HepG2 (cell line): ENCODE measurements around the gene FBXL13. TPM values are rescaled to one million over a fixed set of nuclear protein-coding genes. Genes with fewer than 3 reads are reported as not detected.
"Not testable (repeated sequence)": the region's sequence is repeated elsewhere in the genome, so short reads cannot be mapped to it uniquely, and the experiment has no call there.

Source experiments
- ATAC-seq: fragments of 200-7000 bp; cut with Tn5 transposase; 3 replicates; pipeline ENCODE4 v1.9.1; 2020; ENCODE audit warnings: mild to moderate bottlenecking, moderate library complexity
- BruUV-seq: library from RNA; stranded (reverse); fragments of 400-500 nt; replicated peaks from 2 replicates; lab custom pipeline; 2021; lab: Mats Ljungman, UMichigan
- CTCF ChIA-PET: fragments of 300-600 bp; formaldehyde crosslinking; extraction: SDS; loops from one replicate; lab custom pipeline; 2021; ENCODE audit warnings: low total read pairs, inconsistent platforms, low intra/inter-chr PET ratio; lab: Yijun Ruan, JAX
- POLR2A ChIA-PET: fragments of 350-600 bp; sonication (Branson Sonifier 250); formaldehyde crosslinking; loops from one replicate; lab custom pipeline; 2020; ENCODE audit warnings: antibody characterized with exemption, inconsistent platforms; lab: Yijun Ruan, JAX
- DNase-seq: peaks from one replicate; pipeline ENCODE4 v3.0.0-alpha.2; 2015; ENCODE audit warnings: low spot score
- FAIRE-seq: peaks from 3 replicates; lab custom pipeline; 2011; peaks lifted over from hg19 to GRCh38; lab: Jason Lieb, UNC
- H2AFZ ChIP-seq: one replicate; pipeline ENCODE4 v1.6.1; 2011; ENCODE audit warnings: low read length, inconsistent platforms
- H3K27ac ChIP-seq: fragments of 300-600 bp; 3 replicates; pipeline ENCODE4 v1.8.0; 2011; ENCODE audit warnings: mixed run types, mild to moderate bottlenecking, mixed read lengths, low read length, inconsistent platforms; ENCODE audit not compliant: insufficient read depth; ENCODE audit errors: extremely low read length
- H3K27me3 ChIP-seq, 2 experiments: fragments of 200-600 bp in 1 of 2; 2 replicates in 1 of 2; 3 replicates in 1 of 2; pipeline versions ENCODE4 v1.6.0 to v1.8.0; 2011; ENCODE audit warnings: low read length in 2 of 2, mild to moderate bottlenecking in 2 of 2, moderate library complexity in 2 of 2, inconsistent platforms in 1 of 2; ENCODE audit not compliant: insufficient read depth in 2 of 2, control insufficient read depth in 1 of 2
- H3K36me3 ChIP-seq, 2 experiments: fragments of 200-600 bp in 1 of 2; replicated peaks in 1 of 2; 2 replicates in 1 of 2; 3 replicates in 1 of 2; pipeline versions ENCODE4 v1.5.1 to v1.8.0; 2011; ENCODE audit warnings: low read length in 2 of 2, inconsistent platforms in 1 of 2; ENCODE audit not compliant: insufficient read depth in 2 of 2, control insufficient read depth in 1 of 2
- H3K4me1 ChIP-seq: 2 replicates; pipeline ENCODE4 v1.5.1; 2012; ENCODE audit warnings: low read length, inconsistent platforms; ENCODE audit not compliant: insufficient read depth
- H3K4me2 ChIP-seq: 2 replicates; pipeline ENCODE4 v1.6.0; 2011; ENCODE audit warnings: low read depth, low read length, inconsistent platforms
- H3K4me3 ChIP-seq, 3 experiments: fragments of 200-600 bp in 1 of 3; sonication (generic), shearing (Covaris generic) in 1 of 3; replicated peaks in 1 of 3; 2 replicates each; pipeline ENCODE4 v1.5.1; 2011 to 2016; ENCODE audit warnings: low read length in 3 of 3, inconsistent platforms in 2 of 3, low read depth in 2 of 3, mild to moderate bottlenecking in 2 of 3, control low read depth in 1 of 3, mixed read lengths in 1 of 3; ENCODE audit not compliant: insufficient read depth in 1 of 3
- H3K79me2 ChIP-seq: one replicate; pipeline ENCODE4 v1.6.1; 2011; ENCODE audit warnings: low read length, inconsistent platforms; ENCODE audit not compliant: insufficient read depth
- H3K9ac ChIP-seq: 2 replicates; pipeline ENCODE4 v1.6.0; 2011; ENCODE audit warnings: mild to moderate bottlenecking, low read depth, low read length, inconsistent platforms; ENCODE audit not compliant: insufficient read depth
- H3K9me3 ChIP-seq: 2 replicates; pipeline ENCODE4 v1.5.1; 2012; ENCODE audit warnings: mild to moderate bottlenecking, low read length
- H4K20me1 ChIP-seq: 2 replicates; pipeline ENCODE4 v1.6.0; 2011; ENCODE audit warnings: inconsistent platforms, mild to moderate bottlenecking, low read length, moderate library complexity; ENCODE audit not compliant: insufficient read depth
- ESRRA ChIP-seq: sonication (generic); formaldehyde crosslinking; IDR thresholded peaks from 2 replicates; pipeline ENCODE4 v1.5.1; 2020; ENCODE audit warnings: mild to moderate bottlenecking, low read depth, missing genetic modification reagents
- GABPA ChIP-seq, 2 experiments: IDR thresholded peaks; 2 replicates each; pipeline ENCODE4 v1.6.1; 2011 to 2016; ENCODE audit warnings: low read depth in 2 of 2, low read length in 1 of 2, missing biosample characterization in 1 of 2, missing genetic modification characterization in 1 of 2
- GATAD2A ChIP-seq: IDR thresholded peaks from 2 replicates; pipeline ENCODE4 v1.6.1; 2016
- HNF4A ChIP-seq: sonication (generic); formaldehyde crosslinking; IDR thresholded peaks from 2 replicates; pipeline ENCODE4 v1.4.0; 2020; ENCODE audit warnings: missing genetic modification reagents
- HNF4G ChIP-seq, 2 experiments: sonication (generic) in 1 of 2; formaldehyde crosslinking in 1 of 2; IDR thresholded peaks; 2 replicates each; pipeline versions ENCODE4 v1.4.0 to v1.6.1; 2011 to 2020; ENCODE audit warnings: borderline replicate concordance in 2 of 2, low read depth in 2 of 2, mild to moderate bottlenecking in 2 of 2, low read length in 1 of 2, missing genetic modification reagents in 1 of 2, moderate library complexity in 1 of 2
- KAT8 ChIP-seq: IDR thresholded peaks from 2 replicates; pipeline ENCODE4 v1.6.1; 2016; ENCODE audit warnings: missing genetic modification reagents, missing compliant biosample characterization
- MAX ChIP-seq: IDR thresholded peaks from 2 replicates; pipeline ENCODE4 v1.6.1; 2012; ENCODE audit warnings: inconsistent platforms
- MIER3 ChIP-seq: IDR thresholded peaks from 2 replicates; pipeline ENCODE4 v1.6.1; 2016; ENCODE audit warnings: missing compliant biosample characterization, borderline replicate concordance
- PITX1 ChIP-seq: sonication (generic); formaldehyde crosslinking; IDR thresholded peaks from 2 replicates; pipeline ENCODE4 v1.5.1; 2020; ENCODE audit warnings: mild to moderate bottlenecking, missing genetic modification reagents
- POGZ ChIP-seq: sonication (generic); formaldehyde crosslinking; IDR thresholded peaks from 2 replicates; pipeline ENCODE4 v1.4.0; 2020; ENCODE audit warnings: mild to moderate bottlenecking, missing genetic modification reagents
- RCOR2 ChIP-seq: IDR thresholded peaks from 2 replicates; pipeline ENCODE4 v1.6.1; 2016; ENCODE audit warnings: missing biosample characterization, missing genetic modification reagents
- RXRB ChIP-seq: IDR thresholded peaks from 2 replicates; pipeline ENCODE4 v1.6.1; 2016; ENCODE audit warnings: borderline replicate concordance, missing genetic modification reagents, missing compliant biosample characterization
- SIX1 ChIP-seq: sonication (generic); formaldehyde crosslinking; IDR thresholded peaks from 2 replicates; pipeline ENCODE4 v1.4.0; 2020; ENCODE audit warnings: missing genetic modification reagents, borderline replicate concordance
- SPEN ChIP-seq: sonication (generic); formaldehyde crosslinking; IDR thresholded peaks from 2 replicates; pipeline ENCODE4 v1.5.1; 2020; ENCODE audit warnings: low read depth, mild to moderate bottlenecking, missing genetic modification reagents
- STAG1 ChIP-seq: sonication (generic); formaldehyde crosslinking; IDR thresholded peaks from 2 replicates; pipeline ENCODE4 v1.4.0; 2020; ENCODE audit warnings: missing genetic modification reagents
- TBX2 ChIP-seq: sonication (generic); formaldehyde crosslinking; IDR thresholded peaks from 2 replicates; pipeline ENCODE4 v1.5.0; 2020; ENCODE audit warnings: missing genetic modification reagents, mild to moderate bottlenecking, borderline replicate concordance
- XBP1 ChIP-seq: sonication (generic); formaldehyde crosslinking; IDR thresholded peaks from 2 replicates; pipeline ENCODE4 v1.5.0; 2020; ENCODE audit warnings: missing genetic modification reagents
- ZBTB3 ChIP-seq: sonication (generic); formaldehyde crosslinking; IDR thresholded peaks from 2 replicates; pipeline ENCODE4 v1.4.0; 2020; ENCODE audit warnings: low read depth, mild to moderate bottlenecking, moderate library complexity, missing genetic modification reagents, borderline replicate concordance
- ZFP36L1 ChIP-seq: sonication (generic); formaldehyde crosslinking; IDR thresholded peaks from 2 replicates; pipeline ENCODE4 v1.8.0; 2022; ENCODE audit warnings: mild to moderate bottlenecking, missing genetic modification reagents, moderate library complexity
- ZGPAT ChIP-seq: IDR thresholded peaks from 2 replicates; pipeline ENCODE4 v1.6.1; 2016; ENCODE audit warnings: mild to moderate bottlenecking
- ZMYM2 ChIP-seq: sonication (generic); formaldehyde crosslinking; IDR thresholded peaks from 2 replicates; pipeline ENCODE4 v1.8.0; 2022; ENCODE audit warnings: mild to moderate bottlenecking, missing genetic modification reagents
- ZNF331 ChIP-seq: sonication (generic); formaldehyde crosslinking; IDR thresholded peaks from 2 replicates; pipeline ENCODE4 v1.4.0; 2020; ENCODE audit warnings: missing genetic modification reagents
- ZNF431 ChIP-seq: sonication (generic); formaldehyde crosslinking; IDR thresholded peaks from 2 replicates; pipeline ENCODE4 v1.9.0; 2022; ENCODE audit warnings: missing genetic modification reagents, low read depth, mild to moderate bottlenecking, borderline replicate concordance
- ZNF44 ChIP-seq: sonication (generic); formaldehyde crosslinking; IDR thresholded peaks from 2 replicates; pipeline ENCODE4 v1.5.1; 2020; ENCODE audit warnings: mild to moderate bottlenecking, missing genetic modification reagents
- WGBS: methylation state at CpG from one replicate; pipeline ENCODE4 v1.1.6; 2017; ENCODE audit warnings: low lambda C conversion rate; 5-methylcytosine and 5-hydroxymethylcytosine counted together
- in situ Hi-C: cut with HindIII; loops from 2 replicates; pipeline ENCODE4 v1.10.0; 2017; ENCODE audit warnings: low pct_unique_long_range_greater_than_20kb; ENCODE audit not compliant: extremely low pct_ligation_motif_present
- intact Hi-C: fragments of 100-400 bp; cut with micrococcal nuclease; formaldehyde crosslinking; loops from one replicate; pipeline ENCODE4 v1.10.0; 2022; ENCODE audit not compliant: unreplicated experiment
- polyA plus RNA-seq, 8 experiments: library from polyadenylated mRNA; depleted of rRNA in 3 of 8; stranded (reverse) in 7 of 8; unstranded in 1 of 8; fragments of >200 nt; fragmentation: Illumina TruSeq in 4 of 8; extraction: Trizol in 4 of 8; gene quantifications; 2 replicates each; pipeline versions ENCODE4 v1.2.1 to v1.2.3, GENCODE V29; 2011 to 2016; ENCODE audit warnings: low read depth in 4 of 8, missing spikeins in 1 of 8, mixed read lengths in 1 of 8; ENCODE audit not compliant: insufficient read depth in 1 of 8
- total RNA-seq, 5 experiments: library from RNA; depleted of rRNA; stranded (reverse); fragments of >200 nt; fragmentation: Illumina TruSeq; extraction: Trizol; gene quantifications; 2 replicates each; pipeline ENCODE4 v1.2.3, GENCODE V29; 2016; ENCODE audit warnings: low read depth in 1 of 5

The FBXL13 gene
- total and polyA plus RNA-seq, 2 of the 13 experiments (the other 11 are each of a cell fraction or from before 2014, with no cell fraction given): 0.24 to 0.77 TPM

- intact Hi-C loops; H4K20me1 ChIP-seq; H3K9ac ChIP-seq; H3K4me3 ChIP-seq; H3K36me3 ChIP-seq; in situ Hi-C loops; H3K9me3 ChIP-seq; FAIRE-seq; POLR2A ChIA-PET; CTCF ChIA-PET; BruUV-seq; H3K27me3 ChIP-seq; H3K79me2 ChIP-seq; TF ChIP-seq GABPA (IDR thresholded peaks at IDR 0.05; ENCODE audit: low read depth, low read length): not testable (repeated sequence)
- DNase-seq (peak; percentile 61), ATAC-seq (peak; percentile 69; the same call in 2 of the 3 replicates)
- peak overlapping the region; percentile 29 for H3K4me2 ChIP-seq
- H3K27ac ChIP-seq: peak overlapping the region; percentile 72
- H2AFZ ChIP-seq: peak overlapping the region; percentile 48
- H3K4me1 ChIP-seq: peaks cover 40% of the 10 kb centered on the region
- WGBS: 50% methylated on average over 10 of the region's 10 CpGs
- 0 out of 2 replicates have a peak, but pooled peaks have one; percentile 18 for TF ChIP-seq STAG1 (CRISPR knock-in tag)
- TF ChIP-seq ZNF331: peak; percentile 72
- TF ChIP-seq SPEN (CRISPR knock-in tag): 0 out of 2 replicates have a peak, but pooled peaks have one; percentile 23
- 0 out of 2 replicates have a peak, but pooled peaks have one; percentile 9 for TF ChIP-seq ZNF431 (CRISPR knock-in tag)
- peak; percentile 87 for TF ChIP-seq HNF4A (CRISPR knock-in tag)
- TF ChIP-seq MAX: peak; percentile 72; the same call in 1 of the 2 replicates
- 0 out of 2 replicates have a peak, but pooled peaks have one; percentile 68 for TF ChIP-seq ZBTB3 (CRISPR knock-in tag)
- peak; percentile 93 for TF ChIP-seq RXRB (CRISPR knock-in tag)
- TF ChIP-seq XBP1 (CRISPR knock-in tag): peak; percentile 59; the same call in 1 of the 2 replicates
- TF ChIP-seq RCOR2 (CRISPR knock-in tag): peak; percentile 74
- TF ChIP-seq POGZ: peak; percentile 86
- TF ChIP-seq ZNF44 (CRISPR knock-in tag): 0 out of 2 replicates have a peak, but pooled peaks have one; percentile 55
- peak; percentile 40; the same call in 1 of the 2 replicates for TF ChIP-seq KAT8 (CRISPR knock-in tag)
- TF ChIP-seq ZGPAT (CRISPR knock-in tag): peak; percentile 59
- peak; percentile 52; the same call in 1 of the 2 replicates for TF ChIP-seq MIER3 (CRISPR knock-in tag)
- 0 out of 2 replicates have a peak, but pooled peaks have one; percentile 68 for TF ChIP-seq ZMYM2
- TF ChIP-seq ZFP36L1 (CRISPR knock-in tag): 0 out of 2 replicates have a peak, but pooled peaks have one; percentile 35
- TF ChIP-seq SIX1: peak; percentile 64; the same call in 1 of the 2 replicates
- peak; percentile 59; the same call in 1 of the 2 replicates for TF ChIP-seq TBX2 (CRISPR knock-in tag)
- 0 out of 2 replicates have a peak, but pooled peaks have one; percentile 40 for TF ChIP-seq HNF4G (IDR thresholded peaks at IDR 0.05; ENCODE audit: borderline replicate concordance, low read depth, low read length)
- TF ChIP-seq HNF4G (CRISPR knock-in tag; IDR thresholded peaks at IDR 0.05; ENCODE audit: borderline replicate concordance, low read depth): peak; percentile 73; the same call in 1 of the 2 replicates
- TF ChIP-seq PITX1: peak; percentile 85
- peak; percentile 60 for TF ChIP-seq GABPA (CRISPR knock-in tag; IDR thresholded peaks at IDR 0.05; ENCODE audit: low read depth)
- TF ChIP-seq GATAD2A (CRISPR knock-in tag): peak; percentile 74; the same call in 1 of the 2 replicates
- 0 out of 2 replicates have a peak, but pooled peaks have one; percentile 43 for TF ChIP-seq ESRRA (CRISPR knock-in tag)
Measured at GRCh38 chr7:102838572-102839101, 236.0 kb downstream of the FBXL13 start.
